ENCODE data around the gene NDUFB6.
A peak's percentile ranks its signal among the peaks of the same experiment; 100 is the strongest.

- TF ChIP-seq CTCF (IDR thresholded peaks at IDR 0.05) (no peak), POLR2A (IDR thresholded peaks at IDR 0.05) (peak in 3 of 4 donors; percentile 62 to 78 (median 63))
Observed at GRCh38 chr9:32552172-32552872, 20.6 kb downstream of the NDUFB6 start, which contains the start of the genes SMIM27 and TOPORS.
